Gastrocnemius medialis (tissue), 4 donors: ENCODE data around the gene CHGA.

Experiments used
- POLR2A ChIP-seq, 2 donors: fragments of 450-650 bp; IDR thresholded peaks; one replicate each; pipeline ENCODE4 v1.6.1; 2017; ENCODE audit warnings: antibody characterized with exemption in 2 of 2, mild to moderate bottlenecking in 2 of 2, moderate library complexity in 2 of 2
- TF ChIP-seq, protein P1 (sequence below), 5 experiments: fragments of 450-650 bp in 3 of 5; fragments of 200-600 bp in 2 of 5; sonication (generic) in 2 of 5; IDR thresholded peaks in 4 of 5; conservative IDR thresholded peaks in 1 of 5; 1 replicate in 4 of 5; 2 replicates in 1 of 5; pipeline ENCODE4 v1.5.1; 2016 to 2019; ENCODE audit warnings: antibody characterized with exemption in 5 of 5, mild to moderate bottlenecking in 3 of 5, moderate library complexity in 3 of 5

DNA sequence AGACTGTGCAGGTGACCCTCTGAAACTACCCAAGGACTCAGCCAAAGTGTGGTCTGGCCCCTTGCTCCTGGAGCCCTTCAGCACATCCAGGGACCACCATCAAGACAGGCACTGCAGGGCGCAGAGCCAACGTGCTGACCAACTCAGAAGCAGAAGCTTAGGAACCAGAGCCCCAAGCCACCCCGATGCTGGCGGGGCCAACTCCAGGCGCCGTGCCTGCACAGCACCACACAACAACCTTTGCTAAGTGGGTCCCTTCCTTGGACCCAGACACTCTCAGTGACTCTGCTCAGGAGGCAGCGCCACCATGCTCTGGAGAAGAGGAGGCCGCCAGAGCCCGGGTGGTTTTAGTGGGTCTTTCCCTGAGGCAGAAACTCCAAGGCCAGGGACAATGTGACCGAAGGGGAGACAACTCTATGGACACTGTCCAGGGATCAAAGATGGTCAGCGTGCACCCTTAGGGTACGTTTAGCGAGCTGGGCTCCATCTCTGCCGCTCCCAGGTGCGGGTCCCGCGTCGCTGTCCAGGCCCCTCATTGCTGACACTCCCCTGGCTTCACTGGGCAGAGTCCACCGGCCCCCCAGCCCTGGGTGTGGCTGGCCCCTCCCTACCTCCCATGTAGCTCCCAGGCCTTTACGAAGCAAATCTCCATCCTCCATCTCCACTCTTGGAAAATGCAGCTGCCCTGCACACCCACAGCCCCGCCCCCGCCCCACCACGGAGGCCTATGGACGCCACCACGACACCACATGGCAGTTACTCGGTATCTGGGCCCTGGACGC, 16.1 kb downstream of the CHGA start:
- TF ChIP-seq, protein P1, sequence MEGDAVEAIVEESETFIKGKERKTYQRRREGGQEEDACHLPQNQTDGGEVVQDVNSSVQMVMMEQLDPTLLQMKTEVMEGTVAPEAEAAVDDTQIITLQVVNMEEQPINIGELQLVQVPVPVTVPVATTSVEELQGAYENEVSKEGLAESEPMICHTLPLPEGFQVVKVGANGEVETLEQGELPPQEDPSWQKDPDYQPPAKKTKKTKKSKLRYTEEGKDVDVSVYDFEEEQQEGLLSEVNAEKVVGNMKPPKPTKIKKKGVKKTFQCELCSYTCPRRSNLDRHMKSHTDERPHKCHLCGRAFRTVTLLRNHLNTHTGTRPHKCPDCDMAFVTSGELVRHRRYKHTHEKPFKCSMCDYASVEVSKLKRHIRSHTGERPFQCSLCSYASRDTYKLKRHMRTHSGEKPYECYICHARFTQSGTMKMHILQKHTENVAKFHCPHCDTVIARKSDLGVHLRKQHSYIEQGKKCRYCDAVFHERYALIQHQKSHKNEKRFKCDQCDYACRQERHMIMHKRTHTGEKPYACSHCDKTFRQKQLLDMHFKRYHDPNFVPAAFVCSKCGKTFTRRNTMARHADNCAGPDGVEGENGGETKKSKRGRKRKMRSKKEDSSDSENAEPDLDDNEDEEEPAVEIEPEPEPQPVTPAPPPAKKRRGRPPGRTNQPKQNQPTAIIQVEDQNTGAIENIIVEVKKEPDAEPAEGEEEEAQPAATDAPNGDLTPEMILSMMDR (IDR thresholded peaks at IDR 0.05 in 4 of 5, conservative IDR thresholded peaks at IDR 0.05 in 1 of 5) = no peak
- no peak for TF ChIP-seq POLR2A (IDR thresholded peaks at IDR 0.05)
